ENCODE data around the gene PTPN14. TPM values are rescaled to one million over a fixed set of nuclear protein-coding genes. Genes with fewer than 3 reads are reported as not detected.

Gene PTPN14
- polyA plus RNA-seq, 1 donor: 14.1 TPM

DNA sequence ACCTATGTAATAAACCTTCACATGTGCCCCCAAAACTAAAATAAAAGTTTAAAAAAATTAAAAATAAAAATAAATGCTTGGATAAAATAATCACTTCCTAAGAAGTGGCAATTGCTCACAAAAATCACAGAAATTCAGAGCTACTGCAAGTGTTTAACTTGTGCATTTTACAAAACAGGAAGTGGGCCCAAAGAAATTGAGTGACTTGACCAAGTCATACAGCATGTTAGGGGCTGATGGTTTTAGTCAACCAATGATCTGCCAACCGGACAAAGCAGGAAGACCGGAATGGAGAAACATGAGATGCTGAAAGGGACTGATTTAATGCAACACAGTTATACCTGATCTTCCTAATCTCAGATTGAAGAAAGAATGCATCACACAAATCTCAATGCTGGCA lies 173.9 kb downstream of the PTPN14 start:
- DNase-seq (ENCODE audit: low read depth): no peak

DNA sequence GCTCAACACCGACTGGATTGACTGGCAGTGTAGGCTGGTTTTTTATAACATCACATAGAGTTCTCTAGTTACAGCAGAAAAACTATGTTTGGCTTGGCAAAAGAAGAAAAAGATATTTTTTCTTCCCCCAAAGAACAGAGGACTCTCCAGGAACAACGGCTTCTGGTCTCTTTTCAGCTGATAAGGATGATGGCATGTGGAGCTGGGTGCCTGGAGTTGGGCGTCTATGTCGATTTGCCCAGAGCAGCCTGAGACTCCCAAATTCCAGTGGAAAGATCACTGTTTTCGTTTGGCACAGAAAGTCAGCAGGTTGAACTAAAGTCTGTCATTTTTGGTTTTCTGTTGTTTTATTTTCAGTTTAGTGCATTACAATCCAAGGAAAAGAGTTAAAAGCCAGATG lies 179.3 kb downstream of the PTPN14 start:
- DNase-seq (ENCODE audit: low read depth): no peak

DNA sequence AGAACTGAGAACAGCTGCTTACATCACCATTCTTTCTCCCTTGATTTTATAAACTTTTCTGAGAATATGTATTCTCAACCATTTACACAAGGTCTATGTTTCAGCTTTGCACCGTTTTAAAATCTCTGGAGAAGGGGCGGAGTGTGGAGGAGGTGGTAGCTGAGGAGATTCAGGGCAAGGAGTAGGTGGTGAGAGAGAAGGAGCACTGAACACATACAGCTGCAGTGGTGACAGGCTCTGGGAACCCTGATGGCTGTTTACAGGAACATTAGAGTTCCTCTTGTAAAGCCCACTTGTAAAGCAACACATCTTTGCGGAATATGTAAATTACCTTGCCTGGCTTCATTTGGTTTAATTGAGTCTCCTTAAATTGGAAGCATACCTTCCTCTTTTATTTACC lies 180.8 kb downstream of the PTPN14 start:
- no peak for DNase-seq (ENCODE audit: low read depth)

DNA sequence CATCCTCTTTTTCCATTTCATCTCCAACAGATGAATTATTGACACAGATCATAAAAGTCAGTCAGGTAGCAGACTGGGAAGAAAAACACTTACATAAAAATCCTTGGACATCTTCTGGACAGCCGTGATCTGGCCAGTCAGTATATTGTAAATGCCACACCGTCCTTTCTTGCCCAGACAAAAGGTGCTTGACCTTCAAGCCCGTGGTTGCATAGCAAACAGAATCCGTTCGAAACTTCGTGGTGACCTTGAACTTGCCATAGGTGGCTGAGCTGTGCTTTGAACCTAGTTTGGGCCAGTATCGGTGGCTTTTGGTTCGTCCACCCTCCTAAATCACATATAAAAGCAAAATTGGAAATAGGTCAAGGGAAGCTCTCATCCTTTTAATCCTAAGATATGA lies 182.0 kb downstream of the PTPN14 start:
- no peak for DNase-seq (ENCODE audit: low read depth)

DNA sequence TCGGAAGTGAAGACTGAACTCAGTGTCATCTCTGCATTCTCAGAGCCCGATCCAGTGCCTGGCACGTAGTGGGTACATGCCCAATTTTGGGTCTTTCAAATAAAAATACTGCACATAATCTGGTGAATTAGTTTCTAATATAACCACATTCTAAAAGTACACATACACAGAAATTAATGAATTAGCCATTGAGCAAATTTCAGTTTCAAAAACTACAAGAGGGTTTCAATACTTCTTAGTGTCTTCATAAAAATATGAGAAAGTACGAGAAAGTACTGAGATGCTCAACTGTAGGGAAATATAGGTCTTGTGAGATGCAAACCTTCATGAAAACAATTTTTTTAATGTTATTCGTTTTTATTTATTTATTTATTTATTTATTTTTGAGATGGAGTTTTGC lies 183.6 kb downstream of the PTPN14 start:
- no peak for DNase-seq (ENCODE audit: low read depth)

DNA sequence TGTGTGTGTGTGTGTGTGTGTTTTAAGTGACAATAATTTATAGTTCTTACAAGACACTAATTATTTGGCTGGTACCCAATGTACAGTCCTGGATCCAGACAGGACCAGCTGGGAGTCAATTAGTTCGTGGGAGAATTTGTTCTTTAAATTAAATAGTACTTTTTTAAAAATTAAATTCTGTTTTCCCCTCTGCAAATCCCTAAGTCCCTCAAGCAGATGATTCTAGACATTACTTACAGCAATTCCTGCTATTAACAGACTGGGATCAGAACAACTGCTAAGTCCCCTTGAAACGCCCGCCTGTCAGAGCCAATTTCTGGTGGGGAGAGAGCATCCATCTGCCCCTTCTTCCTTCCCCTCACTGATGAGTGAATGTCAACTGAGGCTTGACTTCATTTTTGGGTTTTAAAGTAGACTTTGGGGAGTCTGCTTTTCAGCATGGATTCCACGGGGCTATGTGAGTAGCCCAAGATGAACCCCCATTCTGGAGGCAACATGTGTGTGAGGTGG lies 186.6 kb downstream of the PTPN14 start:
- DNase-seq (ENCODE audit: low read depth): peak; percentile 29

DNA sequence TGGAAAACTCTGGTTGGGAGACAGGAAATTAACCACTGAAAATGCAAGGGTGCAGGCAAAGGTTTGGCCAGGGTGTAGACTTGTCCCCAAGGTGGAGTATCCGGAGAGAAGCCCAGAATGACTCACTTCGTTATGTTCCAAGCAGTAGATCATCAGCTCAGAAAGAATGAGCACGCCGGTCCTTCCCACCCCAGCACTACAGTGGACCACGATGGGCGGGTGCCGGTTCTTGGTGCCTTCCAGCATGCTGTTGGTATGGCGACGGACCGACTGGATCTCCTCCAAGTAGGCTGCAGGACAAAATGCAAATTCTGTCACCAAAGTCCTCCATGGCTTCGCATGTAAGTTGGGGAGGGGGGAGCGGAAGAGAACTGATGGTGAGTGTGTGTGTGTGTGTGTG lies 187.0 kb downstream of the PTPN14 start:
- peak; percentile 19 for DNase-seq (ENCODE audit: low read depth)

DNA sequence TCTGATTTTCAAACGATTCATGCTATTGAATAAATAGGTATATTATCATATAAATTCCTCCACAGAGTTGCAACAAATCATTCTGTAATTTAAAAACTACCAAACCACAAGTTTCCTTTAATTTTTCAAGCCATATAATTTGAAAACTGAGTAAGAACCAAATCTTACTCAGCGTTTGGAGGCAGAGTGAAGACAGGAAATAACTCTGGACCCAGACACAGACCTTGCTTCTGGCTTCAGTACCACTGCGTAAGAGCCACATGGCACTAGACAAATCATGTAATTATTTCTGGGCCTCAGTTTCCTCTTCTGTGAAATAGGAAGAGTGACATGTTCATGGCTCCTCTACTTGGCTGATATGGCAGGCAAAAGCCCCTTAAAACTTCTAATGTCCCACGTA lies 188.0 kb downstream of the PTPN14 start:
- DNase-seq (ENCODE audit: low read depth): no peak

DNA sequence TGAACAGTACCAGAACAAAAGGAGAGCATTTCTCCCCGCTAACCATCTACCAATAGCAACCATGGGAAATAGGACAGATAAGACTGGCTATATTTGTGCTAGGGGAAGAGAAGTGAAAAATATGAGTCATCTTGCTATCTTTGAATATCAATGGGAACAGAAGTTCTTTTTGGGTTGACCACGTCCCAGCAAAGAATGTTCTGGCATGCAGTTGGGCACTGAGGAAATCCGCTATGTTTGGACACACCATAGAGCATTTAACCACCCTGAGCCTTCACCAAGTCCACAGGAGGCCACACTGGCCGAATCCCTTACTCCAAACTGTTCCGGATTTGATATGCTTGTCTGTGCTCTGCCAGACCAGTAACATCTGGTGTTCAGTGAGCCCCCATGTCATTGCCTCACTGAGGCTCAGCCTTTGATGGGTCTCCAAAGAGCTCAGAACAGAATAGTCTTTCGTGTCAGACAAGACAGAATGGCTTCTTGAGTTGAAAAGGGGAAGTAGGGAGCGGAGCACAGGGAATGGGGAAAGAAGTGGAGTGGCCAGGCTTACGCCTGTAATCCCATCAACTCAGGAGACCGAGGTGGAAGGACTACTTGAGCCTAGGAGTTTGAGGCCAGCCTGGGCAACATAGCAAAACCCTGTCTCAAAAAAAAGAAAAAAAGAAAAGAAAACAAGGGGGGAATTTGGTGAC lies 189.1 kb downstream of the PTPN14 start:
- no peak for DNase-seq (ENCODE audit: low read depth)

DNA sequence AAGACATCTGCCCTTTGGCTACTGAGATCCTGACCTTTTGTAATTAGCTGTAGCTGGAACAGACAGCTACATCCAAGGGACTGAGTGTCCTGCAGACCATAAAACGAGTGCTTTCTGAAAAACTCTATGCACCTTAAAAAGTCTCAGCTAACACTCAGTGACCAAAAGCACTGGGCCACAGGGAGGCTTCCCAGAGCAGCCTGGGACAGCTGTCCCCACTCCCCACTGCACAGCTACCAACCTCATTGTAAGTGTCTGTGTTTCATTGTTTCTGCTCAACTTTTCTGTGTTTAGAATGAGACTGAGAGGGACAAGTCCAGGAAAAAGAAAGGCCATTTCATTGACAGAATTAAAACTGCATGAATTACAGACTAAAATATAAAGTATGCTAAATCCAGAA lies 189.8 kb downstream of the PTPN14 start:
- DNase-seq (ENCODE audit: low read depth): no peak

DNA sequence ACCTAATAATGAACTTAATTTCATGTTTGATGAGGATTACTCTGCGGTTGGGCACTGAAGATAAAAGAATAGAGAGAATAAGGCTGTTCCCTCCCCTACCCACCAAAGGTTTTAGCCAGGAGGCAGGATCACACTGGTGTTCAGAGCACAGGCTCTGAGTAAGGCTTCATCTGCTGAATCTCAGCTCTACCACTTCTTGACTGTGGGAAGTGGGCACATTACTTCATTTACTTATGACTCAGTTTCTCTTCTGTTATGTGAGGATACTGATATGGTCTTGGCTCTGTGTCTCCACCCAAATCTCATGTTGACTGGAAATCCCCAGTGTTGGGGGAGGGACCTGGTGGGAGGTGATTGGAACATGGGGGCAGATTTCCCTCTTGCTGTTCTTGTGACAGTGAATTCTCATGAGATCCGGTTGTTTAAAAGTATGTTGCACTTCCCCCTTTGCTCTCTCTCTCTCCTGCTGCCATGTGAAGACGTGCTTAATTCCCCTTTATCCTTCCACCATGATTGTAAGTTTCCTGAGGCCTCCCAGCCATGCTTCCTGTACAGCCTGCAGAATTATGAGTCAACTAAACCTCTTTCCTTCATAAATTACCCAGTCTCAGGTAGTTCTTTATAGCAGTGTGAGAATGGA lies 190.8 kb downstream of the PTPN14 start:
- no peak for DNase-seq (ENCODE audit: low read depth)

DNA sequence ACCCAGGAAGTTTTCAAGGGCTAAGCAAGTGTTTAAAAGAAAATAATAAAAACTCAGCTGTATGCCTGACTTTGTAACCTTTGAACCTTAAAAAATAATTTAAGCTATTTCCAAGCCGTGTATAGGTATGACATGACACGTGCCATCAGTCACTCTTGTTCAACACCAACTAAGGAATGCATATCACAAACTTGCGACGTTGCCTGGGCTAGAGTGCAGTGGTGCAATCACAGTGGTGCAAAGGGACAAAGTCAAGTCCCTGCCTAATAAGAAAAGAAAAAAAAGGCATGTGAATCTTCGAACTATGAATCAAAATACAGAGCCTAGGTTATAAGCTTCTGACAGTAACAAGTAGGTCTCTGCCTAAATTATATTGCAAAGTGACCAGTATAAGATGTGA lies 191.3 kb downstream of the PTPN14 start:
- no peak for DNase-seq (ENCODE audit: low read depth)

DNA sequence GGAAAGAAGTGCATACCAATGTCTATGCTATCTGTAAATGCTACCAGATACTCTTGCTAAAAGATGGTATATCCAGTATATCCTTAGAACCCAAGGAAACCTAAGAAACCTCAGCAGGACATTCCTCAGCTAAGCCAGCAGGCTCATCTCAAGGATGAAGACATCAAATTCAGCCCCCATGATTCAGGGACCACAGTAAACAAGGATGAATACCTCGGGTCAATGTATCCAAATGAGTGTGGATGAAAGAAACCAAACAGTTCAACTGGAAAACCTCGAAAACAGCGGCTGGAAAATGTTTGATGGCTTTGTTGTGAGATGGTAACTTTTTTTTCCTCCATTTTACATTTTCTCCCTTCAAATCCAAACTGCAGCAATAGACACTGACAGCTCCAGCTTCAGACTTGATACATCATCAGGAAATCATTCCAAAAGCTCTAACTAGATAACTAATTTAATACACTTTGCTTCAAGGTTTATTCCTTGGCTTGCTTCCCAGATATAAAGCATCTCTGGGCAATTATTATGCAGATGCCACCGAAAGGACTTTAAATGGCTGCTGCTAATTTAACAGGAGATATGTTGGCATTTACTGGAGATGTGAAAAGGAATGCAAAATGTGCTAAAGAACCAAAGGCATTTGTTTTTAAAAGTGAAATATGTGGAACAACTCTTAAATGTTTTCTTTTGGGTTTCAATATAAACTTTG lies 196.8 kb downstream of the PTPN14 start:
- no peak for DNase-seq (ENCODE audit: low read depth)

DNA sequence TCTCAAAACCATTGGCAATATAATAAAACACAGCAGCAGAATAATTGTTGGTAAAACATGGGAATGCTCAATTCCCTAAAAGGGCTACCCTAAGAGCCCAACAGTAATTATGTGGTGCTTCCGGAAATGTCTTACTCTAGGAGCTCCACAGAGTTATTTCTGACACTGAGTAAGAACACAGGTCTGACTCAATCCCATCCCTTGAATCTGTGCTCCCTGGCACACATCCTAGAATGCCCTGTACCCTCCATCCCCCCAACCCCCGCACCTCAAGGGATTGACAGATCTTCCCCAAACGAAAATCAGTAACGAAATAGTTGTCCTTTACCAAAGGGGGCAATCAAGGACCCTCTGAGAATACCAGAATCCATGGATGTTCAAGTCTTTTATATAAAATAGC lies 198.6 kb downstream of the PTPN14 start:
- DNase-seq (ENCODE audit: low read depth): no peak

DNA sequence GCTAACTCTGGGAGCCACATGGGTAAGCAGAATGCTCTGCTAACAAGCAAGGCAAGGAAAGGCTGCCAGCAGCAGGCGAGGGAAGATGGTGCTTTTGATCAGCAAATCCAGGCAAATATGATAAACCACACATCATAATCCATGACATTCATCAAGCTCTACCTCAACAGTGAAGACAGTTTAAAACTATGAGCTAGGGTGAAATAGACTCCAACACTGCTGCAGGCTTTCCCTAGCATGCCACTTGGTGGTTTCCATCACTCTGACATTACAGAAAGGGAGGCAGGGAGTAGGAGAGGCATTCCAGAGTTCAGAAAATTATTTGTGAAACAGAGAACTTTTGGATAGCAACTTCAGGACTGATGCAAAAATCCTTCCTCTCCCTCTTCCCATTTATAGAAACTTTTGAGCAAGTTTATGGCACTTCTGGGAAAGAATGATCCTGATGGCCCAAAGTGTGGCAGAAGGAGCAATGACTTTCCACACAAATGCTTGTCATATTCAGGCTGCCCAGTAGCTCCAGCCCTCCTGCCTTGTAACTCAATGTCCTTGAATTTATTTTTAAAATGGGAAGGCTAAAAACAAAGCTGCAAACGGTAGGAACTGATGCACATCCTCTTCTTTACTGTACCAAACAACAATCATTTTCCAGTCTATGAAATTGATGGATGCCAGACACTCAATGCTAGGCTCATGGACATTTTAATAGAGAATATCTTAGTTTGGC lies 199.7 kb downstream of the PTPN14 start:
- DNase-seq (ENCODE audit: low read depth): no peak

DNA sequence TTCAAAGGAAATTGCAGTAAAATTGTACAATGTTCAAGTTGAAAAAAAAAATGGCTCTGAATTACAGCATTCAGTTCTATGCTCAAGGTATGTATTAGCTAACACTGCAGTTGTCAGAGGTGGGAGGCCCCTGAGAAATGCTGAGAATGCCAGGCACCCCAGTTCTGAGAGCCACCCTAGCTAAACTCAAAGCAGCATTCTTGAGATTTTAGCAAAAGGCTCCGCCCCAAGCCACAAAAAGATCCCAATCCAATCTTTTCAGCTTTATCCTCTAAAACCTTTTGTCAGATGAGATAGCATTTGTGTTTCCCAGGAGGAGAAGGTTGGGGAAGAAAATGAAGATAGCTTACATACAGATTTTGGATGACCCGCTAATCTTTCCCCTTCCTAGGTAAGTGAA lies 201.6 kb downstream of the PTPN14 start:
- no peak for DNase-seq (ENCODE audit: low read depth)

DNA sequence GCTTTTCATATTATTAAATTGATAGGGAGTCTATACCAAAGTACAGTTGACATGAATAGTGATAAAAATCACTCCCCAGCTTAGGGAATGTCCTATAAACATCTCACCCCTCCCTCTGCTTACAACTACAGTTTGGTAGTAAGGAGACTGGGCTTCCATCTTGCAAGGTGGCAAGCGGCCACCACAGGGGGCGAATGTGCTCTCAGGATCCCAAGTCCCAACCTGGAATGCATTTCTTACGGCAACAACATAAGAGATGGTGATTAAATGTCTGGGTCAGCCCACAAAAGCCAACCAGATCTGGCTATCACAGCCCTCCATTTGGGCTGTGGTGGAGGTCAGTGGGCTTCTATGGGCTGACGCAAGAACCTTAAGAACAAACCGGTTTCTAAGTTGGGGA lies 202.4 kb downstream of the PTPN14 start:
- no peak for DNase-seq (ENCODE audit: low read depth)

DNA sequence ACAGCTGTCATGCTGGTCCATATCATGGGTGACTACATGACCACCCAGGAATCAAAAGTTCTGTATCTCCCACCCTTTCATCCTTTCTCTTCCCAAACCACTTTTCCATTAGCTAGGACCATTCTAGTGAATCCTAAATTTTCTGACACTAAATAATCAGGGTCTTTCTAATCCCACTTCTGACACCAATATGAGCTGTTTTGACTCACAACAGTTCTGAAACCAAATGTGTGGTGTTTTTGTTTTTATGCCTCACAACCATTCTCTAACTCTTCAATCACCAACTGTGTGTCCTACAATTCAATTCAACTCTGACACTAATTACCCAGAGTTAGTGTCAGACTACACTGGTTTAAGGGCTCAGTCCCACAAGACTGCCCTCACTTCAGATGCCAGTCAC lies 206.5 kb downstream of the PTPN14 start:
- no peak for DNase-seq (ENCODE audit: low read depth)

DNA sequence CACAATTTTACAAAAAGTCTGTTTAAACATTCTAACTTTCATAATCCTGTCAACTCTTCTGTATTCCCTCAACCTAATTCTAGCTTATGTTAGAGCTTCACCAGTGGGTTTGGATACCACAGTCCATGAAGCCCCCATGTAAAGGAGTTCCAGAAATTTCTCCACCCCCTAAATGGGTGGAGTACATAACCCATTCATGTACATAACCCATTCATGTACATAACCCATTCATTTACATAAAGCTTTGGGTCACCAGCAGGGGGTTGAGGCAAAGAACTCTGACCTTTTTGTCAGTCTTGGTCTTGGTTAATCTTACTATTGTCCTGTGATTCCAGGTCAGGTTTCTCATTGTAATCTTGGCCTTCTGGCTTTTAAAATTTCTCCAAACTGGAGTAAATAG lies 208.9 kb downstream of the PTPN14 start:
- no peak for DNase-seq (ENCODE audit: low read depth)

DNA sequence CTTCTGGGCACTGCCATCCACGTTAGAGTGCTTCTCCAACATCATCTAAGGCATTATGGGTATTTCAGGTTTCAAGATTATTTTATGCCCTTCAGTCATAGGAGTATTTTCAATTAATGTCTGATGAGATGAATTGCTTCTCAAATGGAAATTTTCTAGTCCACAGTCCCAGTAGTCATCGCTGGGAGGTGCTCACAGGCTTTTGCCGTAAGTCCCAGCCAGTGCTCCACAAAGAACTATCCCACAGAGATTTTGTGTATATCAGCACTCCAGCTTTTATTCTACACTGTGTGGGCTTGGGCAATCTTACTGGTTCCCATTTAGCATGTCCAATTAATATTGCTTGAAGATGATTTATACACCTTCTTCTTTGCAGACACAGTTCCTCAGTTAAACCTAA lies 209.5 kb downstream of the PTPN14 start:
- no peak for DNase-seq (ENCODE audit: low read depth)

DNA sequence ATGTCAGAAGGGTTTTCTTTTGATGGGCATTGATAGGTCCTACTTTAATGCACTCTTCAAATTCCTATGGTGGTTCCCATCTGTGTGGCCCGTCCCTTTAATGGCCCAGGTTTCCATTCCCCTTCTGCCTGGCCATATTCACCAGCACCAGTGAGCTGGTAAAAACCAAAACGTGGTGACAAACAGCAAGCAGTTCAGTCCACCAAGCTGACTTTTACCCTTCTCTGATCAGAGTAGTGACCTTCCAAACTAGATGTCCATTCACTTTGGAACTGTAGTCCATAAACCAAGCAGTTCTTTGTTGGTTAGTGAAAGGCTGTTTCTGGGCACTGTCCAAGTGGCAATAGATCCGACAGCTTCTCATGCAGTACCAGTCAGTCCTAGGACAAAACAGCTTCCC lies 209.9 kb downstream of the PTPN14 start:
- DNase-seq (ENCODE audit: low read depth): no peak

DNA sequence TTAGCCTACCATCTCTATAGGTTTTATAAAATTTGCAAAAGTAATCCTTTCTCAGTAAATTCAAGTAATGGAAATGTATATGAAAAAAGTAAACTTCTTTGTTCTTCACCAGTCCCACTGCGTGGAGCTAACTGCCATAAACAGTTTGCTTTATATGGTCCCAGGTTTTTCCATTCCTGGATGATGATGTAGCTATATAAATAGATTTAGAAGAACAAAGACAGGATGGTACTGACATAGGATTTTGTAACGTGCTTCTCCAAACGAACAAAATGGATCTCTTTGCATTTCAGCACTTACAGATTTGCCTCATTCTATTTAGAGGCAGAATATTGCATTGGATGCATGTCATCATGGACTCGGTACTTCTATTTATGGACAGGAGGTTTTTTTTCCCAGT lies 213.2 kb downstream of the PTPN14 start:
- DNase-seq (ENCODE audit: low read depth): no peak
